Measurements from ENCODE around the gene HUNK.

HUNK gene

DNA sequence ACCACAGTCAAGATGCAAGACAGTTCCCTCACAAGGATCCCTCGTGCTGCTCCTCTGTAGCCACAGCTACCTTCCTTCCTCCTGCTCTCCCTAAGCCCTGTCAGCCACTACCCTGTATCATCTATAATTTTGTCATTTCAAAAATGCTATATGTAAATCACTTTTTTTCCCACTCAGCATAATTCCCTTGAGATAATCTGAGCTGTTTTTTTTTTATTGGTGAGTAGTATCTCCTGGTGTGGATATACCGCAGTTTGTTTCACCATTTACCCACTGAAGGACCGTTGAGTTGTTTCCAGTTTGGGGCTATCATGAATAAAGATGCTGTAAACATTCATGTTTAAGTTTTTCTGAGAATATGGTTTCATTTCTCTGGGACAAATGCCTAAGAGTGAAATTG is 88.2 kb downstream of the HUNK start:
- Histone ChIP-seq H3F3A (ENCODE audit: control insufficient read depth, insufficient read depth) (no peaks in the 10 kb centered on the region), H3K4me1 (ENCODE audit: control insufficient read depth, low read length) (no peaks in the 10 kb centered on the region), H3K79me2 (ENCODE audit: control insufficient read depth, low read length) (no peaks in the 10 kb centered on the region), H3K9me2 (replicated peaks; ENCODE audit: control insufficient read depth, low read length) (no peaks in the 10 kb centered on the region; the same call in 1 of the 2 replicates), H3K27me3 (ENCODE audit: control insufficient read depth, low read length) (no peaks in the 10 kb centered on the region), H4K20me1 (ENCODE audit: control insufficient read depth, insufficient read depth, low read depth, low read length) (no peaks in the 10 kb centered on the region), H3K9me3 (ENCODE audit: control insufficient read depth, insufficient read depth, low read length) (no peaks in the 10 kb centered on the region), H3K27ac (ENCODE audit: low read depth, low read length) (no peak overlapping the region), H3K4me2 (ENCODE audit: low read length) (no peak overlapping the region), H3K4me3 (ENCODE audit: low read length) (no peak overlapping the region), H3K36me3 (ENCODE audit: control insufficient read depth, low read length) (no peaks in the 10 kb centered on the region)
- no peak for TF ChIP-seq EZH2phosphoT487 (IDR thresholded peaks at IDR 0.05; ENCODE audit: borderline replicate concordance, low read length)
- TF ChIP-seq, protein P1, sequence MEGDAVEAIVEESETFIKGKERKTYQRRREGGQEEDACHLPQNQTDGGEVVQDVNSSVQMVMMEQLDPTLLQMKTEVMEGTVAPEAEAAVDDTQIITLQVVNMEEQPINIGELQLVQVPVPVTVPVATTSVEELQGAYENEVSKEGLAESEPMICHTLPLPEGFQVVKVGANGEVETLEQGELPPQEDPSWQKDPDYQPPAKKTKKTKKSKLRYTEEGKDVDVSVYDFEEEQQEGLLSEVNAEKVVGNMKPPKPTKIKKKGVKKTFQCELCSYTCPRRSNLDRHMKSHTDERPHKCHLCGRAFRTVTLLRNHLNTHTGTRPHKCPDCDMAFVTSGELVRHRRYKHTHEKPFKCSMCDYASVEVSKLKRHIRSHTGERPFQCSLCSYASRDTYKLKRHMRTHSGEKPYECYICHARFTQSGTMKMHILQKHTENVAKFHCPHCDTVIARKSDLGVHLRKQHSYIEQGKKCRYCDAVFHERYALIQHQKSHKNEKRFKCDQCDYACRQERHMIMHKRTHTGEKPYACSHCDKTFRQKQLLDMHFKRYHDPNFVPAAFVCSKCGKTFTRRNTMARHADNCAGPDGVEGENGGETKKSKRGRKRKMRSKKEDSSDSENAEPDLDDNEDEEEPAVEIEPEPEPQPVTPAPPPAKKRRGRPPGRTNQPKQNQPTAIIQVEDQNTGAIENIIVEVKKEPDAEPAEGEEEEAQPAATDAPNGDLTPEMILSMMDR (IDR thresholded peaks at IDR 0.05; ENCODE audit: low read depth, low read length, poor library complexity, severe bottlenecking) = no peak

GRCh38 chr21:31961704-31962103 is 88.9 kb downstream of the HUNK start:
- H3K4me3 ChIP-seq (ENCODE audit: low read length) = no peak overlapping the region
- H3K9me2 ChIP-seq (replicated peaks; ENCODE audit: control insufficient read depth, low read length) = no peaks in the 10 kb centered on the region; the same call in 1 of the 2 replicates
- no peak for TF ChIP-seq EZH2phosphoT487 (IDR thresholded peaks at IDR 0.05; ENCODE audit: borderline replicate concordance, low read length)
- TF ChIP-seq, protein P1 (IDR thresholded peaks at IDR 0.05; ENCODE audit: low read depth, low read length, poor library complexity, severe bottlenecking) = no peak
- H3K27me3 ChIP-seq (ENCODE audit: control insufficient read depth, low read length) = no peaks in the 10 kb centered on the region
- H3K9me3 ChIP-seq (ENCODE audit: control insufficient read depth, insufficient read depth, low read length) = no peaks in the 10 kb centered on the region
- H3K27ac ChIP-seq (ENCODE audit: low read depth, low read length) = no peak overlapping the region
- H3K4me2 ChIP-seq (ENCODE audit: low read length) = no peak overlapping the region
- no peaks in the 10 kb centered on the region for H4K20me1 ChIP-seq (ENCODE audit: control insufficient read depth, insufficient read depth, low read depth, low read length)
- H3F3A ChIP-seq (ENCODE audit: control insufficient read depth, insufficient read depth) = no peaks in the 10 kb centered on the region
- no peaks in the 10 kb centered on the region for H3K4me1 ChIP-seq (ENCODE audit: control insufficient read depth, low read length)
- H3K36me3 ChIP-seq (ENCODE audit: control insufficient read depth, low read length) = no peaks in the 10 kb centered on the region
- no peaks in the 10 kb centered on the region for H3K79me2 ChIP-seq (ENCODE audit: control insufficient read depth, low read length)

DNA sequence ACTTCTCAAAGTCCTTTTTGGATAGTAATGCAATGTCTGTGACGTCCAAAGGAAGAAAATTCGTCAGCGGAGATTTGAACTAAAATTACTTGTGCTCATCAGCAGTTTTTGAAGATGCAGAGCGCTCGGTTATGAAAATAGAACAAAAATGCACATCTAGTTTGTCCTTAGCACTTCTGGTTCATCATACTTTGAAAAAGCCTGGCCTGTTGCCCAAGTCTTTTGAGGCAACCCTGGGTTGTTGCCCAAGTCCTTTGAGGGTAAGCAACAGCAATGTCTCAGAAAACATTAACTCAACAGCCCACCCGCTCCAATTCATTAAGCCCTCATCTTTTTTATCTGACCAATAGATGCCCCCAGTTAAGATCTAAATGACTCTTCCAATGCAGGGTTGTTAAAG is 91.9 kb downstream of the HUNK start:
- Histone ChIP-seq H4K20me1 (ENCODE audit: control insufficient read depth, insufficient read depth, low read depth, low read length) (no peaks in the 10 kb centered on the region), H3K79me2 (ENCODE audit: control insufficient read depth, low read length) (no peaks in the 10 kb centered on the region), H3K4me2 (ENCODE audit: low read length) (no peak overlapping the region)

More for the DNA sequence above, 91.9 kb downstream of the HUNK start:
- no peaks in the 10 kb centered on the region for H3F3A ChIP-seq (ENCODE audit: control insufficient read depth, insufficient read depth)
- H3K4me1 ChIP-seq (ENCODE audit: control insufficient read depth, low read length) = no peaks in the 10 kb centered on the region
- H3K27ac ChIP-seq (ENCODE audit: low read depth, low read length) = no peak overlapping the region
- no peak for TF ChIP-seq EZH2phosphoT487 (IDR thresholded peaks at IDR 0.05; ENCODE audit: borderline replicate concordance, low read length)
- TF ChIP-seq, protein P1 (IDR thresholded peaks at IDR 0.05; ENCODE audit: low read depth, low read length, poor library complexity, severe bottlenecking) = no peak
- no peaks in the 10 kb centered on the region for H3K9me2 ChIP-seq (replicated peaks; ENCODE audit: control insufficient read depth, low read length)
- H3K27me3 ChIP-seq (ENCODE audit: control insufficient read depth, low read length) = no peaks in the 10 kb centered on the region
- no peaks in the 10 kb centered on the region for H3K36me3 ChIP-seq (ENCODE audit: control insufficient read depth, low read length)
- no peaks in the 10 kb centered on the region for H3K9me3 ChIP-seq (ENCODE audit: control insufficient read depth, insufficient read depth, low read length)
- H3K4me3 ChIP-seq (ENCODE audit: low read length) = no peak overlapping the region

All from DOHH2 (cell line).